Stimulated activated CD4-positive, alpha-beta T cell treated with anti-CD3 and anti-CD28 coated beads, TNF-alpha, amount 100 ng/mL, for 48 hours (primary cell): Measurements from ENCODE around the gene NIPSNAP2.
"Not testable (repeated sequence)": the region's sequence is repeated elsewhere in the genome, so short reads cannot be mapped to it uniquely, and the experiment has no call there.

Experiments used
- DNase-seq, 3 donors: peaks; one replicate each; pipeline ENCODE4 v3.0.0-alpha.2; 2020; ENCODE audit warnings: low read depth in 3 of 3

The NIPSNAP2 gene

DNA sequence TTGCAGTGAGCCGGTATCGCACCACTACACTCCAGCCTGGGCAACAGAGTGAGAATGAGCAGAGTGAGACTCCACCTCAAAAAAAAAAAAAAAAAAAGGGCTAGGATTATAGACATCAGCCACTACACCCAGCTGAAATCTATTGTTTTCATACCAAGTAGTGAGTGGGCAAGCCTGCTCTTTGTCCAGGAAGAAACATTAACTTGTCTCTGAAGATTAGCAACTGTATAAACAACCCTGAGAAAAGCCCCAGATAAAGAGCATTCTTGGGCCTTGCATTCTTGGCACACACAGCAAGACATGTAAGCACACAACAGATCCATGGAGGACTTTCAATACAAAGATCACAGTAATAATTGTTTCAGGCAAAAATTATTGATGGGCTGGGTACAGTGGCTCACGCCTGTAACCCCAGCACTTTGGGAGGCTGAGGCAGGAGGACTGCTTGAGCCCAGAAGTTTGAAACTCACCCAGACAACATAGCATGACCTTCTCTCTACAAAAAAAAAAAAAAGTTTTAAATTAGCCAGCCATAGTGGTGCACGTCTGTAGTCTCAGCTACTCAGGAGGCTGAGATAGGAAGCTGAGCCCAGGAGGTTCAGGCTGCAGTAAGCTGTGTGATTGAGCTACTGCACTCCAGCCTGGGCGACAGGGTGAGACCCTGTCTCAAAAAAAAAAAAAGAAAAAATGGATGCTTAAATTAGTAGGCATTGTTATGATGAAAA, 82.5 kb downstream of the NIPSNAP2 start:
- no peak for DNase-seq

DNA sequence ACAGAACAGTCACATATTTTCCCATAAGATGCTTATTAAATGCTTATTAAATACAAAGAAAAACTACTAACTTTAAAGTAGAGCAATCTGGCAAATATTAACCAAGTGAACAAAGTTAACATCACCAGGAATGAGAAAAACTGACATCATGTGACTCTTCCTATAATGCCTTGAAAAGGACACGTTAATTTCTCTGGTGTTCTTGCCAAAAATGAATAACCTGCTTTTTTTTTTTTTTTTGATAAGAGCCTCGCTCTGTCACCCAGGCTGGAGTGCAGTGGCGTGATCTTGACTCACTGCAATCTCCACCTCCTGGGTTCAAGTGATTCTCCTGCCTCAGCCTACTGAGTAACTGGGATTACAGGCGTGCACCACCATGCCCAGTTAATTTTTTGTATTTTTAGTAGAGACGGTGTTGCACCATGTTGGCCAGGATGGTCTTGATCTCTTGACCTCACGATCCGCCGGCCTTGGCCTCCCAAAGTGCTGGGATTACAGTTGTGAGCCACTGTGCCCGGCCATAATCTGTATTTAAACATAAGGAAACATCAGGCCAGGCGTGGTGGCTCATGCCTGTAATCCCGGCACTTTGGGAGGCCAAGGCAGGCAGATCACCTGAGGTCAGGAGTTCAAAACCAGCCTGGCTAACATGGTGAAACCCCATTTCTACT, 83.2 kb downstream of the NIPSNAP2 start:
- DNase-seq = not testable (repeated sequence)

DNA sequence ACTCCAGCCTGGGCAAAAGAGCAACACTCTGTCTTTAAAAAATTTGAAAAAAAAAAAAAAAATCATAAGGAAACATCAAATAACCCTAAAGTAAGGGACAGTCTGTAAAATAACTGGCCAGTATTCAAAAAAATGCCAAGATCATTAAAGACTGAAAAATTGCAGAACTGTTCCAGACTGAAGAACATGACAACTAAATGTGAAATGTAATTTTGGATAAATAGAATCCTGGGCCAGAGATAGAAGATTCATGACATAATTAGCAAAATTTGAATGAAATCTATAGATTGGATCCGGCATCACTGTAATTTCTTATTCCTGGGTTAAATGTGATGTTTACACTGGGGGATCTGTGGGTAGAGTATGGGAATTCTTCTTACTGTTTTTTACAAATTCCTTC, 83.9 kb downstream of the NIPSNAP2 start:
- DNase-seq = no peak

DNA sequence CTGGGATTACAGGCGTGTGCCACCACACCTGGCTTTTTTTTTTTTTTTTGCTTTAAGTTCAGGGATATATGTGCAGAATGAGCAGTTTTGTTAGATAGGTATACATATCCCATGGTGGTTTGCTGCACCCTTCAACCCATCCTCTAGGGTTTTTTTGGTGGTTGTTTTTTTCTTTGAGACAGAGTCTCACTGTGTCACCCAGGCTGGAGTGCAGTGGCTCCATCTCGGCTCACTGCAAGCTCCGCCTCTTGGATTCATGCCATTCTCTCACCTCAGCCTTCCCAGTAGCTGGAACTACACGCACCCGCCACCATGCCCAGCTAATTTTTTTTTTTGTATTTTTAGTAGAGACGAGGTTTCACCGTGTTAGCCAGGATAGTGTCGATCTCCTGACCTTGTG, 84.4 kb downstream of the NIPSNAP2 start:
- not testable (repeated sequence) for DNase-seq
